Prostate gland (tissue), 2 donors: ENCODE results near the gene CADPS2.

ENCODE experiments used
- POLR2A ChIP-seq: fragments of 450-650 bp; IDR thresholded peaks from one replicate; pipeline ENCODE4 v1.6.1; 2016; ENCODE audit warnings: antibody characterized with exemption, mild to moderate bottlenecking
- TF ChIP-seq, protein P1 (sequence below), 4 experiments: fragments of 200-600 bp in 2 of 4; fragments of 450-650 bp in 2 of 4; sonication (generic) in 2 of 4; IDR thresholded peaks; 1 replicate in 3 of 4; 2 replicates in 1 of 4; pipeline ENCODE4 v1.5.1; 2016 to 2019; ENCODE audit warnings: antibody characterized with exemption in 4 of 4, mild to moderate bottlenecking in 2 of 4, moderate library complexity in 2 of 4

DNA sequence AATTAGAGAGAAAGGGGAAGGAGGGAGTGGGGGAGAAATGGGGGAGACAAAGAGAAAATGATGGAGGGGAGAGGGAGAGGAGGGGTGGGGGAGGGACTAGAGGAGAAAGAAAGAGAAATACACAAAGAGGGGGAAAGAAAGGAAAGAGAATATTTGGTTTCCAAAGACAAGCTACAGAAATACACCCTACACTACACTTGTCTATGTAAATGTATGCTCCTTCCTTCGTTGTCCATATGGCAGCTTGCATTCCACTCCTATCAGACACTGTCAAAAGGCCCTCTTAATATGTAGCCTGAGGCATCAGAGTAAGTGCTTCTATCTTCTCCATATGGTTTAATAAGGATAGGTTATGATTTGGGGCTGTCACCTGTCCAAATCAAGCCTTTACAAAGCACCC, 488.9 kb downstream of the CADPS2 start:
- TF ChIP-seq, protein P1, sequence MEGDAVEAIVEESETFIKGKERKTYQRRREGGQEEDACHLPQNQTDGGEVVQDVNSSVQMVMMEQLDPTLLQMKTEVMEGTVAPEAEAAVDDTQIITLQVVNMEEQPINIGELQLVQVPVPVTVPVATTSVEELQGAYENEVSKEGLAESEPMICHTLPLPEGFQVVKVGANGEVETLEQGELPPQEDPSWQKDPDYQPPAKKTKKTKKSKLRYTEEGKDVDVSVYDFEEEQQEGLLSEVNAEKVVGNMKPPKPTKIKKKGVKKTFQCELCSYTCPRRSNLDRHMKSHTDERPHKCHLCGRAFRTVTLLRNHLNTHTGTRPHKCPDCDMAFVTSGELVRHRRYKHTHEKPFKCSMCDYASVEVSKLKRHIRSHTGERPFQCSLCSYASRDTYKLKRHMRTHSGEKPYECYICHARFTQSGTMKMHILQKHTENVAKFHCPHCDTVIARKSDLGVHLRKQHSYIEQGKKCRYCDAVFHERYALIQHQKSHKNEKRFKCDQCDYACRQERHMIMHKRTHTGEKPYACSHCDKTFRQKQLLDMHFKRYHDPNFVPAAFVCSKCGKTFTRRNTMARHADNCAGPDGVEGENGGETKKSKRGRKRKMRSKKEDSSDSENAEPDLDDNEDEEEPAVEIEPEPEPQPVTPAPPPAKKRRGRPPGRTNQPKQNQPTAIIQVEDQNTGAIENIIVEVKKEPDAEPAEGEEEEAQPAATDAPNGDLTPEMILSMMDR (IDR thresholded peaks at IDR 0.05): no peak
- TF ChIP-seq POLR2A: no peak
